ENCODE results near the gene ROBO3.

- no peak for TF ChIP-seq EZH2 (IDR thresholded peaks at IDR 0.05; ENCODE audit: insufficient read depth, poor library complexity, severe bottlenecking)
- no peak for TF ChIP-seq EZH2phosphoT487 (IDR thresholded peaks at IDR 0.05; ENCODE audit: insufficient read depth, low read depth)
These were observed 53.7 kb downstream of the ROBO3 start, which contains the start of gene HEPN1 for GRCh38 chr11:124918950-124919349.

Data from GM23248 (cell line).